ENCODE measurements around the gene HOXA10. TPM values are rescaled to one million over a fixed set of nuclear protein-coding genes. Genes with fewer than 3 reads are reported as not detected.

The HOXA10 gene
- total and polyA plus RNA-seq, 4 donors, result 0.03 to 0.70 (median 0.13) TPM

- peak; percentile 19 for DNase-seq (ENCODE audit: low spot score)
- Histone ChIP-seq H3K4me1 (ENCODE audit: control insufficient read depth in 4 of 4, insufficient read depth in 4 of 4, low read length in 3 of 4) (peaks cover 17 to 34% (median 29%) of the 10 kb centered on the region in 4 donors), H3K27me3 (ENCODE audit: control insufficient read depth in 4 of 4, insufficient read depth in 4 of 4, low read length in 3 of 4) (peaks cover 5 to 53% (median 29%) of the 10 kb centered on the region in 4 donors), H3K4me3 (ENCODE audit: low read depth in 1 of 3, low read length in 3 of 3) (no peak overlapping the region), H3K9ac (ENCODE audit: low read depth in 1 of 2, low read length in 2 of 2) (no peak overlapping the region), H3K36me3 (ENCODE audit: control insufficient read depth in 4 of 4, insufficient read depth in 3 of 4, low read depth in 1 of 4, low read length in 3 of 4) (no peaks in the 10 kb centered on the region), H3K9me3 (ENCODE audit: control insufficient read depth in 4 of 4, low read length in 3 of 4) (peaks cover 0 to 9% (median 0%) of the 10 kb centered on the region in 4 donors), H3K27ac (ENCODE audit: low read depth in 1 of 2, low read length in 2 of 2) (no peak overlapping the region)
- no peak for TF ChIP-seq FOXA2 (IDR thresholded peaks at IDR 0.05)
- TF ChIP-seq NR2F2 (IDR thresholded peaks at IDR 0.05), result no peak
- no peak for TF ChIP-seq TAF1 (conservative IDR thresholded peaks at IDR 0.05)
- no peak for TF ChIP-seq JUND (IDR thresholded peaks at IDR 0.05)
- no peak for TF ChIP-seq RAD21 (IDR thresholded peaks at IDR 0.05)
- TF ChIP-seq EGR1 (IDR thresholded peaks at IDR 0.05; ENCODE audit: low read depth in 2 of 2), result no peak
- no peak for TF ChIP-seq GABPA (IDR thresholded peaks at IDR 0.05 in 1 of 2, conservative IDR thresholded peaks at IDR 0.05 in 1 of 2)
- no peak for TF ChIP-seq MAX (IDR thresholded peaks at IDR 0.05)
- TF ChIP-seq, protein P1, sequence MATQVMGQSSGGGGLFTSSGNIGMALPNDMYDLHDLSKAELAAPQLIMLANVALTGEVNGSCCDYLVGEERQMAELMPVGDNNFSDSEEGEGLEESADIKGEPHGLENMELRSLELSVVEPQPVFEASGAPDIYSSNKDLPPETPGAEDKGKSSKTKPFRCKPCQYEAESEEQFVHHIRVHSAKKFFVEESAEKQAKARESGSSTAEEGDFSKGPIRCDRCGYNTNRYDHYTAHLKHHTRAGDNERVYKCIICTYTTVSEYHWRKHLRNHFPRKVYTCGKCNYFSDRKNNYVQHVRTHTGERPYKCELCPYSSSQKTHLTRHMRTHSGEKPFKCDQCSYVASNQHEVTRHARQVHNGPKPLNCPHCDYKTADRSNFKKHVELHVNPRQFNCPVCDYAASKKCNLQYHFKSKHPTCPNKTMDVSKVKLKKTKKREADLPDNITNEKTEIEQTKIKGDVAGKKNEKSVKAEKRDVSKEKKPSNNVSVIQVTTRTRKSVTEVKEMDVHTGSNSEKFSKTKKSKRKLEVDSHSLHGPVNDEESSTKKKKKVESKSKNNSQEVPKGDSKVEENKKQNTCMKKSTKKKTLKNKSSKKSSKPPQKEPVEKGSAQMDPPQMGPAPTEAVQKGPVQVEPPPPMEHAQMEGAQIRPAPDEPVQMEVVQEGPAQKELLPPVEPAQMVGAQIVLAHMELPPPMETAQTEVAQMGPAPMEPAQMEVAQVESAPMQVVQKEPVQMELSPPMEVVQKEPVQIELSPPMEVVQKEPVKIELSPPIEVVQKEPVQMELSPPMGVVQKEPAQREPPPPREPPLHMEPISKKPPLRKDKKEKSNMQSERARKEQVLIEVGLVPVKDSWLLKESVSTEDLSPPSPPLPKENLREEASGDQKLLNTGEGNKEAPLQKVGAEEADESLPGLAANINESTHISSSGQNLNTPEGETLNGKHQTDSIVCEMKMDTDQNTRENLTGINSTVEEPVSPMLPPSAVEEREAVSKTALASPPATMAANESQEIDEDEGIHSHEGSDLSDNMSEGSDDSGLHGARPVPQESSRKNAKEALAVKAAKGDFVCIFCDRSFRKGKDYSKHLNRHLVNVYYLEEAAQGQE (IDR thresholded peaks at IDR 0.05), result no peak
- TF ChIP-seq HNF4G (IDR thresholded peaks at IDR 0.05), result no peak
- 14% methylated on average over 30 of the region's 30 CpGs for WGBS
These were observed 28.1 kb upstream of the HOXA10 start for GRCh38 chr7:27202018-27202861.

- Histone ChIP-seq H3K27ac (ENCODE audit: low read depth in 1 of 2, low read length in 2 of 2) (no peak overlapping the region), H3K9ac (ENCODE audit: low read depth in 1 of 2, low read length in 2 of 2) (no peak overlapping the region), H3K4me3 (ENCODE audit: low read depth in 1 of 3, low read length in 3 of 3) (no peak overlapping the region), H3K36me3 (ENCODE audit: control insufficient read depth in 4 of 4, insufficient read depth in 3 of 4, low read depth in 1 of 4, low read length in 3 of 4) (no peaks in the 10 kb centered on the region), H3K27me3 (ENCODE audit: control insufficient read depth in 4 of 4, insufficient read depth in 4 of 4, low read length in 3 of 4) (peaks cover 5 to 52% (median 29%) of the 10 kb centered on the region in 4 donors), H3K9me3 (ENCODE audit: control insufficient read depth in 4 of 4, low read length in 3 of 4) (peaks cover 0 to 9% (median 0%) of the 10 kb centered on the region in 4 donors), H3K4me1 (ENCODE audit: control insufficient read depth in 4 of 4, insufficient read depth in 4 of 4, low read length in 3 of 4) (peaks cover 17 to 34% (median 29%) of the 10 kb centered on the region in 4 donors)
- 12% methylated on average over 4 of the region's 4 CpGs for WGBS
- TF ChIP-seq SP1 (IDR thresholded peaks at IDR 0.05) (no peak), RXRA (IDR thresholded peaks at IDR 0.05) (no peak), HNF4G (IDR thresholded peaks at IDR 0.05) (no peak), FOXA1 (IDR thresholded peaks at IDR 0.05) (no peak), YY1 (IDR thresholded peaks at IDR 0.05) (no peak), ATF3 (IDR thresholded peaks at IDR 0.05) (no peak), FOXA2 (IDR thresholded peaks at IDR 0.05) (no peak)
- TF ChIP-seq, protein P1 (IDR thresholded peaks at IDR 0.05), result no peak
- TF ChIP-seq, protein P2, sequence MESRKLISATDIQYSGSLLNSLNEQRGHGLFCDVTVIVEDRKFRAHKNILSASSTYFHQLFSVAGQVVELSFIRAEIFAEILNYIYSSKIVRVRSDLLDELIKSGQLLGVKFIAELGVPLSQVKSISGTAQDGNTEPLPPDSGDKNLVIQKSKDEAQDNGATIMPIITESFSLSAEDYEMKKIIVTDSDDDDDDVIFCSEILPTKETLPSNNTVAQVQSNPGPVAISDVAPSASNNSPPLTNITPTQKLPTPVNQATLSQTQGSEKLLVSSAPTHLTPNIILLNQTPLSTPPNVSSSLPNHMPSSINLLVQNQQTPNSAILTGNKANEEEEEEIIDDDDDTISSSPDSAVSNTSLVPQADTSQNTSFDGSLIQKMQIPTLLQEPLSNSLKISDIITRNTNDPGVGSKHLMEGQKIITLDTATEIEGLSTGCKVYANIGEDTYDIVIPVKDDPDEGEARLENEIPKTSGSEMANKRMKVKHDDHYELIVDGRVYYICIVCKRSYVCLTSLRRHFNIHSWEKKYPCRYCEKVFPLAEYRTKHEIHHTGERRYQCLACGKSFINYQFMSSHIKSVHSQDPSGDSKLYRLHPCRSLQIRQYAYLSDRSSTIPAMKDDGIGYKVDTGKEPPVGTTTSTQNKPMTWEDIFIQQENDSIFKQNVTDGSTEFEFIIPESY (IDR thresholded peaks at IDR 0.05), result no peak
- peak; percentile 27 for DNase-seq (ENCODE audit: low spot score)
These were observed 27.5 kb upstream of the HOXA10 start for GRCh38 chr7:27201580-27202017.
